B cell (primary cell): ENCODE results near the gene DOCK3. TPM values are rescaled to one million over a fixed set of nuclear protein-coding genes. Genes with fewer than 3 reads are reported as not detected.

Source experiments
- ATAC-seq: fragments of 200-7000 bp; cut with Tn5 transposase; one replicate; pipeline ENCODE4 v1.10.0; 2021; ENCODE audit warnings: low read depth, mild to moderate bottlenecking, moderate number of reproducible peaks, moderate library complexity
- CTCF ChIA-PET: fragments of 350-600 bp; sonication (Branson Sonifier 250); formaldehyde crosslinking; loops from one replicate; lab custom pipeline; 2021; ENCODE audit warnings: antibody characterized with exemption, inconsistent platforms; lab: Charles Lee
- POLR2A ChIA-PET: fragments of 350-600 bp; sonication (Branson Sonifier 250); formaldehyde crosslinking; loops from one replicate; lab custom pipeline; 2021; ENCODE audit warnings: antibody characterized with exemption; lab: Charles Lee
- DNase-seq: peaks from one replicate; pipeline ENCODE4 v3.0.0; 2013
- H2AFZ ChIP-seq: 2 replicates; pipeline ENCODE4 v1.6.1; 2012; ENCODE audit warnings: mild to moderate bottlenecking, low read depth, low read length; ENCODE audit not compliant: insufficient read depth, poor library complexity, severe bottlenecking
- H3K27ac ChIP-seq, 2 donors: 1 replicate in 1 of 2; 2 replicates in 1 of 2; pipeline ENCODE4 v1.5.1; 2012 to 2013; ENCODE audit warnings: low read length in 2 of 2, mild to moderate bottlenecking in 2 of 2, moderate library complexity in 1 of 2
- H3K27me3 ChIP-seq, 4 experiments: fragments of 200-600 bp in 1 of 4; sonication (generic) in 1 of 4; replicated peaks in 1 of 4; 1 replicate in 2 of 4; 2 replicates in 2 of 4; pipeline versions ENCODE4 v1.6.1 to v1.7.0; 2013 to 2016; ENCODE audit warnings: low read length in 3 of 4, mild to moderate bottlenecking in 2 of 4, mixed read lengths in 1 of 4, moderate library complexity in 1 of 4; ENCODE audit not compliant: insufficient read depth in 4 of 4, control insufficient read depth in 3 of 4; ENCODE audit errors: control extremely low read depth in 1 of 4
- H3K36me3 ChIP-seq, 2 experiments: replicated peaks in 1 of 2; 1 replicate in 1 of 2; 2 replicates in 1 of 2; pipeline versions ENCODE4 v1.6.1 to v1.7.1; 2013; ENCODE audit warnings: low read length in 1 of 2; ENCODE audit not compliant: insufficient read depth in 2 of 2, control insufficient read depth in 1 of 2; ENCODE audit errors: control extremely low read depth in 1 of 2, extremely low read depth in 1 of 2
- H3K4me1 ChIP-seq, 2 donors: fragments of 200-600 bp in 1 of 2; sonication (generic) in 1 of 2; 1 replicate in 1 of 2; 2 replicates in 1 of 2; pipeline versions ENCODE4 v1.5.1 to v1.6.1; 2013 to 2017; ENCODE audit warnings: low read length in 2 of 2; ENCODE audit not compliant: control insufficient read depth in 2 of 2, insufficient read depth in 2 of 2
- H3K4me2 ChIP-seq: replicated peaks from 2 replicates; pipeline ENCODE3; 2012; ENCODE audit warnings: mild to moderate bottlenecking, low read depth, low read length; ENCODE audit not compliant: poor library complexity, severe bottlenecking
- H3K4me3 ChIP-seq, 5 experiments: fragments of 200-600 bp in 1 of 5; sonication (generic) in 1 of 5; 1 replicate in 3 of 5; 2 replicates in 2 of 5; pipeline versions ENCODE4 v1.5.1 to v1.7.0; 2011 to 2016; ENCODE audit warnings: low read length in 4 of 5, mild to moderate bottlenecking in 4 of 5, low read depth in 2 of 5, control low read depth in 1 of 5, moderate library complexity in 1 of 5; ENCODE audit not compliant: insufficient read depth in 1 of 5; ENCODE audit errors: control extremely low read depth in 1 of 5, extremely low read depth in 1 of 5
- H3K79me2 ChIP-seq: fragments of 200-600 bp; sonication (generic); one replicate; pipeline ENCODE4 v1.6.0; 2016; ENCODE audit warnings: low read length; ENCODE audit not compliant: control insufficient read depth, insufficient read depth
- H3K9ac ChIP-seq: fragments of 200-600 bp; sonication (generic); 2 replicates; pipeline ENCODE4 v1.6.1; 2017; ENCODE audit warnings: mild to moderate bottlenecking, low read length, moderate library complexity
- H3K9me3 ChIP-seq, 3 donors: one replicate each; pipeline versions ENCODE4 v1.6.1 to v1.7.1; 2013; ENCODE audit warnings: low read length in 2 of 3; ENCODE audit not compliant: control insufficient read depth in 2 of 3, insufficient read depth in 1 of 3; ENCODE audit errors: control extremely low read depth in 1 of 3
- H4K20me1 ChIP-seq: 2 replicates; pipeline ENCODE4 v1.6.0; 2012; ENCODE audit warnings: mild to moderate bottlenecking, low read length; ENCODE audit not compliant: insufficient read depth, control insufficient read depth, poor library complexity, severe bottlenecking
- H3K27ac Mint-ChIP-seq: one replicate; pipeline ENCODE4 v1.8.0; 2021; ENCODE audit warnings: mixed read lengths
- H3K27me3 Mint-ChIP-seq: one replicate; pipeline ENCODE4 v1.8.0; 2021; ENCODE audit warnings: mixed read lengths
- H3K4me1 Mint-ChIP-seq: one replicate; pipeline ENCODE4 v1.8.0; 2021; ENCODE audit warnings: mixed read lengths
- H3K4me3 Mint-ChIP-seq: one replicate; pipeline ENCODE4 v1.8.0; 2021; ENCODE audit warnings: mixed read lengths
- H3K9me3 Mint-ChIP-seq: one replicate; pipeline ENCODE4 v1.8.0; 2022; ENCODE audit warnings: mixed read lengths; ENCODE audit not compliant: insufficient read depth
- CTCF ChIP-seq: fragments of 200-600 bp; IDR thresholded peaks from one replicate; pipeline ENCODE4 v1.8.0; 2022; ENCODE audit warnings: antibody characterized with exemption, mild to moderate bottlenecking
- EZH2 ChIP-seq: IDR thresholded peaks from 2 replicates; pipeline ENCODE4 v1.6.1; 2012; ENCODE audit warnings: borderline replicate concordance, low read depth, mild to moderate bottlenecking, moderate library complexity, low read length; ENCODE audit not compliant: insufficient read depth, poor library complexity, severe bottlenecking
- WGBS: methylation state at CpG from one replicate; pipeline ENCODE4 v1.1.5; 2013; ENCODE audit warnings: missing lambda C conversion rate; ENCODE audit not compliant: insufficient coverage; 5-methylcytosine and 5-hydroxymethylcytosine counted together
- intact Hi-C: fragments of 100-400 bp; cut with micrococcal nuclease; formaldehyde crosslinking; loops from one replicate; pipeline ENCODE4 v1.10.0; 2022
- polyA plus RNA-seq: library from polyadenylated mRNA; depleted of rRNA; stranded (reverse); fragments of >200 nt; gene quantifications from 2 replicates; pipeline ENCODE4 v1.2.3, GENCODE V29; 2012
- total RNA-seq, 2 donors: library from RNA; stranded (reverse); fragments of 120-200 nt in 1 of 2; gene quantifications; 1 replicate in 1 of 2; 2 replicates in 1 of 2; pipeline versions ENCODE4 v1.2.3 to v1.2.4, GENCODE V29; 2013 to 2022

The DOCK3 gene
- total and polyA plus RNA-seq, 2 donors (not counting 1 experiment from before 2014, with no cell fraction given), result 0.06 to 0.30 TPM

DNA sequence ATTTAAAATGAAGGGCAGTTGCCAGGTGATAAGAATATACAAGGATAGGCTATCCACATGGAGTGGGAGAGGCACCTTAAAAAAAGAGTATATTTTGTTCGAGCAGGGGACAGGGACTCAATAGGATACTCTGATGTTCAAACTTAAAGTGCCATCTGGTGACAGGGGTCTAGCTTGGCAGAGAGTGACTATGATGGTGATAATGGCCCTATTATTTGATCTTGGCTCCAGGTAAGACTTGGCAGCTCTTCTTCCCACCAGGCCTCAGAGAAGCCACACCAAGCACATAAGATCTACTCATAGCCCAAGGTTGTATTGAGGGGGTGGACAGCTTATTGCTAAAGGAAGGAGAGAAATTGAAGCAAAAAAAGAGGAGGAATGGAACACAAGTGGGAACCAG, 601.3 kb downstream of the DOCK3 start:
- DNase-seq, result no peak
- peaks cover 16% of the 10 kb centered on the region for H3K27me3 Mint-ChIP-seq

DNA sequence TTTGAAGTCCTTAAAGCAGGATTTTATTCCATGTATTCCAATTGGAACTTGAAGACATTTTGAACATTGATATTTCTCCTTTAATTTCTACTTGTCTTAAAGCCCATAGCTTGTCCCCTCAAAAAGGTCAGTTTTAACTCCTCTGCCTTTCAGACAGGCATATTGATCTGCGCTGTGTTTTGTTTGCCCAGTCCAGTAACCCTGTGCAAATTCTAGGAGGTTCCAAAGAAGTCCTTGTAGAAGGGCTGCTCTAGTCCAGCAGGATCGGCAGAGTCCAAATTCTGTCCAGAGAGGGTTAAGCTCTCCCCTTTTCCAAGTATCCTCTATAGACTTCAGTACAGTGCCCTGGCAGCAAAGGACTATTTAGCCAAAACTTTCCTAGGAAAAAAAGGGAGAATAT, 604.7 kb downstream of the DOCK3 start:
- no peak overlapping the region for H3K4me3 Mint-ChIP-seq
- no peaks in the 10 kb centered on the region for H3K9me3 Mint-ChIP-seq
- no peaks in the 10 kb centered on the region for H3K79me2 ChIP-seq
- H3K27me3 Mint-ChIP-seq, result peaks cover 23% of the 10 kb centered on the region
- H3K4me1 ChIP-seq, result no peaks in the 10 kb centered on the region
- H3K9me3 ChIP-seq, result no peaks in the 10 kb centered on the region
- DNase-seq, result no peak
- H3K27ac ChIP-seq, result no peak overlapping the region
- H3K4me1 Mint-ChIP-seq, result no peaks in the 10 kb centered on the region
- intact Hi-C loops, result no loop called here
- no peak overlapping the region for H3K27ac Mint-ChIP-seq
- CTCF ChIA-PET, result no interaction called here
- H4K20me1 ChIP-seq, result no peaks in the 10 kb centered on the region
- no peak overlapping the region for H2AFZ ChIP-seq
- POLR2A ChIA-PET, result no interaction called here
- TF ChIP-seq EZH2 (no peak), CTCF (no peak)
- no peaks in the 10 kb centered on the region for H3K36me3 ChIP-seq
- ATAC-seq, result no peak
- H3K27me3 ChIP-seq, result peaks cover 0 to 5% (median 2%) of the 10 kb centered on the region in 4 experiments
- no peak overlapping the region for H3K4me2 ChIP-seq
- H3K4me3 ChIP-seq, result no peak overlapping the region
- H3K9ac ChIP-seq, result no peak overlapping the region
- 100% methylated on average over 2 of the region's 2 CpGs for WGBS

More for the DNA sequence above, 601.3 kb downstream of the DOCK3 start:
- no peaks in the 10 kb centered on the region for H3K9me3 ChIP-seq
- H3K27ac ChIP-seq, result no peak overlapping the region
- no peaks in the 10 kb centered on the region for H3K4me1 ChIP-seq
- TF ChIP-seq EZH2 (no peak), CTCF (no peak)
- peaks cover 0 to 5% (median 0%) of the 10 kb centered on the region in 4 experiments for H3K27me3 ChIP-seq
- Mint-ChIP-seq H3K27ac (no peak overlapping the region), H3K4me3 (no peak overlapping the region), H3K9me3 (no peaks in the 10 kb centered on the region), H3K4me1 (no peaks in the 10 kb centered on the region)
- H3K4me3 ChIP-seq, result no peak overlapping the region
- H3K79me2 ChIP-seq, result no peaks in the 10 kb centered on the region
- H3K36me3 ChIP-seq, result no peaks in the 10 kb centered on the region
- no peaks in the 10 kb centered on the region for H4K20me1 ChIP-seq
- 78% methylated on average over 1 of the region's 1 CpG for WGBS
- CTCF ChIA-PET, result interaction anchor here (0.6 kb wide), 1 partner anchor 753 kb away, joined by 3 read pairs; no protein-coding TSS in a partner anchor
- H3K9ac ChIP-seq, result no peak overlapping the region
- no peak for ATAC-seq
- POLR2A ChIA-PET, result no interaction called here
- no peak overlapping the region for H2AFZ ChIP-seq
- intact Hi-C loops, result no loop called here
- H3K4me2 ChIP-seq, result no peak overlapping the region
